Activated naive CD4-positive, alpha-beta T cell treated with anti-CD3 and anti-CD28 coated beads, Interleukin-2, amount 10 ng/mL, durations not matched to agents 7 days and 5 days (primary cell): ENCODE measurements around the gene ANXA5.
A peak's percentile ranks its signal among the peaks of the same experiment; 100 is the strongest.

Experiments
- CTCF ChIA-PET: fragments of 350-600 bp; sonication (Branson Sonifier 250); formaldehyde crosslinking; loops from one replicate; lab custom pipeline; 2021; ENCODE audit warnings: antibody characterized with exemption; lab: Charles Lee
- DNase-seq: peaks from one replicate; pipeline ENCODE4 v3.0.0-alpha.2; 2020
- H3K27ac Mint-ChIP-seq: one replicate; pipeline ENCODE4 v1.8.0; 2021; ENCODE audit warnings: mild to moderate bottlenecking, moderate library complexity, mixed read lengths
- H3K27me3 Mint-ChIP-seq: one replicate; pipeline ENCODE4 v1.8.0; 2021; ENCODE audit warnings: mild to moderate bottlenecking, mixed read lengths
- H3K36me3 Mint-ChIP-seq: one replicate; pipeline ENCODE4 v1.8.0; 2021; ENCODE audit warnings: mixed read lengths
- H3K4me1 Mint-ChIP-seq: one replicate; pipeline ENCODE4 v1.8.0; 2021; ENCODE audit warnings: mixed read lengths
- H3K4me3 Mint-ChIP-seq: one replicate; pipeline ENCODE4 v1.8.0; 2021; ENCODE audit warnings: mild to moderate bottlenecking, moderate library complexity, mixed read lengths
- H3K9me3 Mint-ChIP-seq: one replicate; pipeline ENCODE4 v1.8.0; 2021; ENCODE audit warnings: mixed read lengths

Gene ANXA5

GRCh38 chr4:121658125-121658524 is 38.7 kb downstream of the ANXA5 start:
- no peak for DNase-seq
- H3K4me3 Mint-ChIP-seq: no peak overlapping the region
- CTCF ChIA-PET: no interaction called here
- H3K27ac Mint-ChIP-seq: no peak overlapping the region
- peaks cover under 1% of the 10 kb centered on the region for H3K27me3 Mint-ChIP-seq
- H3K9me3 Mint-ChIP-seq: no peaks in the 10 kb centered on the region
- peaks cover 2% of the 10 kb centered on the region for H3K36me3 Mint-ChIP-seq
- peaks cover 10% of the 10 kb centered on the region for H3K4me1 Mint-ChIP-seq

GRCh38 chr4:121656269-121656641 is 40.5 kb downstream of the ANXA5 start:
- peak; percentile 35 for DNase-seq
- no peak overlapping the region for H3K4me3 Mint-ChIP-seq
- no peaks in the 10 kb centered on the region for H3K36me3 Mint-ChIP-seq
- peaks cover 9% of the 10 kb centered on the region for H3K4me1 Mint-ChIP-seq
- H3K9me3 Mint-ChIP-seq: no peaks in the 10 kb centered on the region
- CTCF ChIA-PET: interaction anchor here (0.5 to 2.0 kb wide), 8 partner anchors 12 to 646 kb away, joined by 3 to 9 read pairs (median 3); no protein-coding TSS in a partner anchor
- no peak overlapping the region for H3K27ac Mint-ChIP-seq
- H3K27me3 Mint-ChIP-seq: peaks cover 4% of the 10 kb centered on the region

- H3K36me3 Mint-ChIP-seq: no peaks in the 10 kb centered on the region
- no peak for DNase-seq
- H3K9me3 Mint-ChIP-seq: no peaks in the 10 kb centered on the region
- H3K4me1 Mint-ChIP-seq: peaks cover 2% of the 10 kb centered on the region
- CTCF ChIA-PET: interaction anchor here (1.4 to 2.0 kb wide), 4 partner anchors 81 to 285 kb away, joined by 3 to 9 read pairs (median 6); no protein-coding TSS in a partner anchor
- H3K27ac Mint-ChIP-seq: no peak overlapping the region
- peaks cover 4% of the 10 kb centered on the region for H3K27me3 Mint-ChIP-seq
- H3K4me3 Mint-ChIP-seq: no peak overlapping the region
Observed at GRCh38 chr4:121655320-121656268, 41.2 kb downstream of the ANXA5 start.

- CTCF ChIA-PET: interaction anchor here (2.0 kb wide), 1 partner anchor 284 kb away, joined by 9 read pairs; no protein-coding TSS in a partner anchor
- Mint-ChIP-seq H3K27me3 (peaks cover 4% of the 10 kb centered on the region), H3K4me1 (no peaks in the 10 kb centered on the region), H3K9me3 (no peaks in the 10 kb centered on the region), H3K36me3 (no peaks in the 10 kb centered on the region), H3K27ac (no peak overlapping the region), H3K4me3 (no peak overlapping the region)
- DNase-seq: no peak
Observed at GRCh38 chr4:121654738-121655137, 42.0 kb downstream of the ANXA5 start.

GRCh38 chr4:121653986-121654385 is 42.8 kb downstream of the ANXA5 start:
- Mint-ChIP-seq H3K4me3 (no peak overlapping the region), H3K36me3 (no peaks in the 10 kb centered on the region), H3K9me3 (no peaks in the 10 kb centered on the region), H3K4me1 (no peaks in the 10 kb centered on the region), H3K27ac (no peak overlapping the region), H3K27me3 (peaks cover 9% of the 10 kb centered on the region)
- CTCF ChIA-PET: interaction anchor here (0.7 to 0.9 kb wide), 2 partner anchors 42 to 169 kb away, joined by 3 read pairs; partner anchors contain the start of gene ANXA5
- no peak for DNase-seq

GRCh38 chr4:121653214-121653613 is 43.6 kb downstream of the ANXA5 start:
- Mint-ChIP-seq H3K9me3 (no peaks in the 10 kb centered on the region), H3K27me3 (peaks cover 13% of the 10 kb centered on the region), H3K36me3 (no peaks in the 10 kb centered on the region), H3K4me3 (no peak overlapping the region), H3K4me1 (no peaks in the 10 kb centered on the region), H3K27ac (no peak overlapping the region)
- DNase-seq: no peak
- CTCF ChIA-PET: no interaction called here

GRCh38 chr4:121651597-121651996 is 45.2 kb downstream of the ANXA5 start:
- Mint-ChIP-seq H3K4me1 (no peaks in the 10 kb centered on the region), H3K4me3 (no peak overlapping the region), H3K36me3 (no peaks in the 10 kb centered on the region), H3K27ac (no peak overlapping the region), H3K27me3 (peaks cover 13% of the 10 kb centered on the region), H3K9me3 (no peaks in the 10 kb centered on the region)
- CTCF ChIA-PET: interaction anchor here (2.2 kb wide), 1 partner anchor 190 kb away, joined by 6 read pairs; no protein-coding TSS in a partner anchor
- DNase-seq: no peak

GRCh38 chr4:121650741-121651140 is 46.0 kb downstream of the ANXA5 start:
- no peaks in the 10 kb centered on the region for H3K36me3 Mint-ChIP-seq
- DNase-seq: no peak
- H3K9me3 Mint-ChIP-seq: no peaks in the 10 kb centered on the region
- peaks cover 13% of the 10 kb centered on the region for H3K27me3 Mint-ChIP-seq
- no peaks in the 10 kb centered on the region for H3K4me1 Mint-ChIP-seq
- CTCF ChIA-PET: interaction anchor here (2.2 kb wide), 1 partner anchor 189 kb away, joined by 6 read pairs; no protein-coding TSS in a partner anchor
- H3K4me3 Mint-ChIP-seq: no peak overlapping the region
- H3K27ac Mint-ChIP-seq: no peak overlapping the region

- CTCF ChIA-PET: no interaction called here
Observed at GRCh38 chr4:121648516-121648915, 48.3 kb downstream of the ANXA5 start.

GRCh38 chr4:121642876-121643585 is 53.7 kb downstream of the ANXA5 start:
- no peaks in the 10 kb centered on the region for H3K36me3 Mint-ChIP-seq
- H3K9me3 Mint-ChIP-seq: no peaks in the 10 kb centered on the region
- CTCF ChIA-PET: no interaction called here
- no peak overlapping the region for H3K27ac Mint-ChIP-seq
- DNase-seq: no peak
- H3K4me3 Mint-ChIP-seq: no peak overlapping the region
- H3K27me3 Mint-ChIP-seq: no peaks in the 10 kb centered on the region
- H3K4me1 Mint-ChIP-seq: no peaks in the 10 kb centered on the region

More at GRCh38 chr4:121648516-121648915, 48.3 kb downstream of the ANXA5 start:
- Mint-ChIP-seq H3K4me1 (no peaks in the 10 kb centered on the region), H3K27me3 (peaks cover 13% of the 10 kb centered on the region), H3K27ac (no peak overlapping the region), H3K9me3 (no peaks in the 10 kb centered on the region), H3K36me3 (no peaks in the 10 kb centered on the region), H3K4me3 (no peak overlapping the region)
- no peak for DNase-seq

GRCh38 chr4:121642292-121642691 is 54.5 kb downstream of the ANXA5 start:
- CTCF ChIA-PET: no interaction called here
- H3K9me3 Mint-ChIP-seq: no peaks in the 10 kb centered on the region
- H3K27ac Mint-ChIP-seq: no peak overlapping the region
- H3K4me1 Mint-ChIP-seq: no peaks in the 10 kb centered on the region
- H3K27me3 Mint-ChIP-seq: no peaks in the 10 kb centered on the region
- no peak for DNase-seq
- H3K4me3 Mint-ChIP-seq: no peak overlapping the region
- H3K36me3 Mint-ChIP-seq: no peaks in the 10 kb centered on the region

GRCh38 chr4:121633653-121634052 is 63.1 kb downstream of the ANXA5 start:
- CTCF ChIA-PET: no interaction called here
- Mint-ChIP-seq H3K27me3 (no peaks in the 10 kb centered on the region), H3K4me1 (no peaks in the 10 kb centered on the region), H3K27ac (no peak overlapping the region), H3K9me3 (no peaks in the 10 kb centered on the region), H3K4me3 (no peak overlapping the region), H3K36me3 (no peaks in the 10 kb centered on the region)
- DNase-seq: no peak

GRCh38 chr4:121632636-121633035 is 64.1 kb downstream of the ANXA5 start:
- no peaks in the 10 kb centered on the region for H3K27me3 Mint-ChIP-seq
- H3K27ac Mint-ChIP-seq: no peak overlapping the region
- CTCF ChIA-PET: no interaction called here
- H3K9me3 Mint-ChIP-seq: no peaks in the 10 kb centered on the region
- no peak for DNase-seq
- no peaks in the 10 kb centered on the region for H3K36me3 Mint-ChIP-seq
- no peaks in the 10 kb centered on the region for H3K4me1 Mint-ChIP-seq
- H3K4me3 Mint-ChIP-seq: no peak overlapping the region
